H9 (cell line): ENCODE measurements around the gene PARP9. TPM values are rescaled to one million over a fixed set of nuclear protein-coding genes. Genes with fewer than 3 reads are reported as not detected.

Source experiments
- DNase-seq: peaks from one replicate; pipeline ENCODE4 v3.0.0-alpha.2; 2017
- H2AFZ ChIP-seq: one replicate; pipeline ENCODE4 v1.6.1; 2013; ENCODE audit warnings: mild to moderate bottlenecking, low read length, control low read depth, moderate library complexity
- H2AK5ac ChIP-seq: 2 replicates; pipeline ENCODE4 v1.6.1; 2013; ENCODE audit warnings: low read length, control low read depth, mixed read lengths; ENCODE audit not compliant: insufficient read length
- H2BK120ac ChIP-seq: one replicate; pipeline ENCODE4 v1.6.1; 2013; ENCODE audit warnings: low read depth, mild to moderate bottlenecking, low read length, control low read depth, inconsistent platforms; ENCODE audit not compliant: poor library complexity, severe bottlenecking
- H2BK12ac ChIP-seq: 2 replicates; pipeline ENCODE4 v1.6.1; 2013; ENCODE audit warnings: low read length, control low read depth, mixed read lengths, low read depth; ENCODE audit not compliant: insufficient read length
- H2BK15ac ChIP-seq: 2 replicates; pipeline ENCODE4 v1.6.1; 2013; ENCODE audit warnings: low read depth, low read length, control low read depth
- H2BK20ac ChIP-seq: one replicate; pipeline ENCODE4 v1.6.1; 2013; ENCODE audit warnings: low read depth, mild to moderate bottlenecking, low read length, control low read depth, inconsistent platforms; ENCODE audit not compliant: poor library complexity, severe bottlenecking
- H2BK5ac ChIP-seq: 2 replicates; pipeline ENCODE4 v1.6.1; 2013; ENCODE audit warnings: low read length, control low read depth, mixed read lengths; ENCODE audit not compliant: insufficient read length
- H3K14ac ChIP-seq: 2 replicates; pipeline ENCODE4 v1.6.1; 2013; ENCODE audit warnings: low read length, control low read depth; ENCODE audit not compliant: insufficient read depth
- H3K18ac ChIP-seq: 2 replicates; pipeline ENCODE4 v1.6.1; 2013; ENCODE audit warnings: low read depth, mild to moderate bottlenecking, mixed read lengths, low read length, control low read depth; ENCODE audit not compliant: insufficient read length
- H3K23ac ChIP-seq: 2 replicates; pipeline ENCODE4 v1.6.1; 2013; ENCODE audit warnings: low read length, control low read depth, mixed read lengths, low read depth; ENCODE audit not compliant: insufficient read length
- H3K23me2 ChIP-seq: 2 replicates; pipeline ENCODE4 v1.6.1; 2013; ENCODE audit warnings: low read depth, mild to moderate bottlenecking, mixed read lengths, low read length, control low read depth; ENCODE audit not compliant: insufficient read length, poor library complexity, severe bottlenecking
- H3K27ac ChIP-seq: 2 replicates; pipeline ENCODE4 v1.5.1; 2013; ENCODE audit warnings: low read length, control low read depth, mixed read lengths, low read depth; ENCODE audit not compliant: insufficient read length
- H3K27me3 ChIP-seq: 2 replicates; pipeline ENCODE4 v1.6.1; 2013; ENCODE audit warnings: low read length, control low read depth, inconsistent platforms; ENCODE audit not compliant: insufficient read depth
- H3K4ac ChIP-seq: 2 replicates; pipeline ENCODE4 v1.6.1; 2013; ENCODE audit warnings: low read depth, mild to moderate bottlenecking, control low read depth, inconsistent platforms, low read length, moderate library complexity
- H3K4me1 ChIP-seq: 2 replicates; pipeline ENCODE4 v1.6.1; 2013; ENCODE audit warnings: low read length, control low read depth, inconsistent platforms; ENCODE audit not compliant: insufficient read depth
- H3K4me2 ChIP-seq: 2 replicates; pipeline ENCODE4 v1.6.1; 2013; ENCODE audit warnings: low read length, control low read depth, mixed read lengths; ENCODE audit not compliant: insufficient read length, insufficient read depth
- H3K56ac ChIP-seq: 2 replicates; pipeline ENCODE4 v1.6.1; 2013; ENCODE audit warnings: low read depth, mild to moderate bottlenecking, mixed read lengths, low read length, control low read depth; ENCODE audit not compliant: insufficient read length
- H3K79me1 ChIP-seq: 2 replicates; pipeline ENCODE4 v1.6.1; 2013; ENCODE audit warnings: low read depth, mild to moderate bottlenecking, moderate library complexity, low read length, control low read depth, inconsistent platforms; ENCODE audit not compliant: insufficient read depth, poor library complexity, severe bottlenecking
- H3K79me2 ChIP-seq: 2 replicates; pipeline ENCODE4 v1.6.1; 2013; ENCODE audit warnings: low read length, control low read depth, inconsistent platforms; ENCODE audit not compliant: insufficient read depth
- H3K9ac ChIP-seq: 2 replicates; pipeline ENCODE4 v1.6.1; 2013; ENCODE audit warnings: low read length, control low read depth, mixed read lengths; ENCODE audit not compliant: insufficient read length; ENCODE audit errors: extremely low read depth
- H3K9me3 ChIP-seq: one replicate; pipeline ENCODE4 v1.6.1; 2013; ENCODE audit warnings: low read depth, low read length, inconsistent platforms; ENCODE audit not compliant: control insufficient read depth
- H3T11ph ChIP-seq: one replicate; pipeline ENCODE4 v1.6.1; 2013; ENCODE audit warnings: mild to moderate bottlenecking, low read length, control low read depth, inconsistent platforms
- H4K20me1 ChIP-seq: one replicate; pipeline ENCODE4 v1.6.1; 2013; ENCODE audit not compliant: control insufficient read depth, insufficient read length, insufficient read depth
- H4K5ac ChIP-seq: 2 replicates; pipeline ENCODE4 v1.6.1; 2013; ENCODE audit warnings: low read depth, mild to moderate bottlenecking, mixed read lengths, low read length, control low read depth; ENCODE audit not compliant: insufficient read length
- H4K8ac ChIP-seq: replicated peaks from 2 replicates; pipeline ENCODE4 v1.6.1; 2013; ENCODE audit warnings: low read length, control low read depth, mixed read lengths, low read depth; ENCODE audit not compliant: insufficient read length
- H4K91ac ChIP-seq: 2 replicates; pipeline ENCODE4 v1.6.1; 2013; ENCODE audit warnings: low read depth, mild to moderate bottlenecking, moderate library complexity, mixed read lengths, low read length, control low read depth; ENCODE audit not compliant: insufficient read length
- H3K27ac Mint-ChIP-seq, 3 experiments: 2 replicates in 2 of 3; 3 replicates in 1 of 3; pipeline ENCODE4 v1.8.0; 2020 to 2021; ENCODE audit warnings: mixed read lengths in 3 of 3, mild to moderate bottlenecking in 1 of 3, moderate library complexity in 1 of 3
- H3K27me3 Mint-ChIP-seq: 2 replicates; pipeline ENCODE4 v1.8.0; 2021; ENCODE audit warnings: low read depth, mild to moderate bottlenecking, moderate library complexity, mixed read lengths
- H3K36me3 Mint-ChIP-seq, 3 experiments: 2 replicates in 2 of 3; 3 replicates in 1 of 3; pipeline ENCODE4 v1.8.0; 2020 to 2021; ENCODE audit warnings: low read depth in 3 of 3, mixed read lengths in 3 of 3; ENCODE audit not compliant: insufficient read depth in 1 of 3
- H3K4me1 Mint-ChIP-seq, 2 experiments: 2 replicates each; pipeline ENCODE4 v1.8.0; 2020; ENCODE audit warnings: mixed read lengths in 2 of 2
- H3K4me3 Mint-ChIP-seq, 2 experiments: 2 replicates in 1 of 2; 3 replicates in 1 of 2; pipeline ENCODE4 v1.8.0; 2020 to 2021; ENCODE audit warnings: mild to moderate bottlenecking in 2 of 2, mixed read lengths in 2 of 2, moderate library complexity in 1 of 2
- H3K9me3 Mint-ChIP-seq, 2 experiments: 2 replicates in 1 of 2; 3 replicates in 1 of 2; pipeline ENCODE4 v1.8.0; 2020; ENCODE audit warnings: mild to moderate bottlenecking in 2 of 2, mixed read lengths in 2 of 2, moderate library complexity in 1 of 2
- WGBS: extraction: QIAGEN DNeasy Blood & Tissue Kit; methylation state at CpG from one replicate; pipeline ENCODE4 v1.1.7; 2013; ENCODE audit warnings: missing lambda C conversion rate, low lambda C conversion rate, mixed read lengths; ENCODE audit not compliant: insufficient read length; ENCODE audit errors: extremely low coverage; 5-methylcytosine and 5-hydroxymethylcytosine counted together
- total RNA-seq: library from RNA; stranded (reverse); gene quantifications from 2 replicates; pipeline ENCODE4 v1.2.1, GENCODE V29; 2021
- TF ChIP-seq, protein P1 (sequence below): fragments of 200-600 bp; sonication (generic); conservative IDR thresholded peaks from 3 replicates; pipeline ENCODE4 v1.8.0; 2021; ENCODE audit warnings: antibody characterized with exemption, mild to moderate bottlenecking

PARP9 gene
- total RNA-seq, 1 experiment from 2014 or later: 3.4 TPM

DNA sequence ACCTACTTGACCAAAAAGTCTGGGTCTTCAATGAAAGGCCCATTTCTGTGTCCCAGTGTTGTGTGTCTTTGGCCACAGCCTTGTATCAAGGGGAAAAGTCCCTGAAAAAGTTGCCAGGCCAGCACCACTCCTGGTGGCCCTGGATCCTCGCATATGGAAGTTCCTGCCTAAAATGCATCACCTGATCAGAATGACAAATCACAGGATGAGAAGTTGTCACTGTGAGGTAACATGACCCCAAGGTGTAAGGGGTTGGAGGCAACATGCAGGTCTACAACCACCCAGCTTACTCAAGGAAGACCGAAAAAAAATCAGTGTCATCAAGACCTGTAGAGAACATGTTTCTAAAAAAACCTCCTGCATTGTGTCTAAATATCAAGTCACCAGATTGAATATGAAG lies 39.0 kb upstream of the PARP9 start:
- no peak overlapping the region for H3K14ac ChIP-seq
- H2BK12ac ChIP-seq: no peak overlapping the region
- H3K4me1 ChIP-seq: no peaks in the 10 kb centered on the region
- H3K4me2 ChIP-seq: no peak overlapping the region
- no peak overlapping the region for H4K8ac ChIP-seq
- no peaks in the 10 kb centered on the region for H3K27me3 ChIP-seq
- H3K27ac ChIP-seq: no peak overlapping the region
- DNase-seq: no peak
- no peaks in the 10 kb centered on the region for H3K9me3 Mint-ChIP-seq
- no peaks in the 10 kb centered on the region for H3K27me3 Mint-ChIP-seq
- H2BK15ac ChIP-seq: no peak overlapping the region
- H4K91ac ChIP-seq: no peak overlapping the region
- no peak overlapping the region for H3K9ac ChIP-seq
- no peak overlapping the region for H3K4me3 Mint-ChIP-seq
- H3K9me3 ChIP-seq: no peaks in the 10 kb centered on the region
- H2BK5ac ChIP-seq: no peak overlapping the region
- H4K5ac ChIP-seq: no peak overlapping the region
- no peaks in the 10 kb centered on the region; a peak in 1 of 7 replicates for H3K36me3 Mint-ChIP-seq
- WGBS: no CpG with 5 or more reads among the region's 2 CpGs
- H3K56ac ChIP-seq: no peak overlapping the region
- H4K20me1 ChIP-seq: no peaks in the 10 kb centered on the region
- no peak overlapping the region for H3K23ac ChIP-seq
- no peaks in the 10 kb centered on the region for H3K79me1 ChIP-seq
- no peak overlapping the region for H3K18ac ChIP-seq
- H3K79me2 ChIP-seq: no peaks in the 10 kb centered on the region
- no peak overlapping the region for H2AFZ ChIP-seq
- H2BK120ac ChIP-seq: no peak overlapping the region
- TF ChIP-seq, protein P1, sequence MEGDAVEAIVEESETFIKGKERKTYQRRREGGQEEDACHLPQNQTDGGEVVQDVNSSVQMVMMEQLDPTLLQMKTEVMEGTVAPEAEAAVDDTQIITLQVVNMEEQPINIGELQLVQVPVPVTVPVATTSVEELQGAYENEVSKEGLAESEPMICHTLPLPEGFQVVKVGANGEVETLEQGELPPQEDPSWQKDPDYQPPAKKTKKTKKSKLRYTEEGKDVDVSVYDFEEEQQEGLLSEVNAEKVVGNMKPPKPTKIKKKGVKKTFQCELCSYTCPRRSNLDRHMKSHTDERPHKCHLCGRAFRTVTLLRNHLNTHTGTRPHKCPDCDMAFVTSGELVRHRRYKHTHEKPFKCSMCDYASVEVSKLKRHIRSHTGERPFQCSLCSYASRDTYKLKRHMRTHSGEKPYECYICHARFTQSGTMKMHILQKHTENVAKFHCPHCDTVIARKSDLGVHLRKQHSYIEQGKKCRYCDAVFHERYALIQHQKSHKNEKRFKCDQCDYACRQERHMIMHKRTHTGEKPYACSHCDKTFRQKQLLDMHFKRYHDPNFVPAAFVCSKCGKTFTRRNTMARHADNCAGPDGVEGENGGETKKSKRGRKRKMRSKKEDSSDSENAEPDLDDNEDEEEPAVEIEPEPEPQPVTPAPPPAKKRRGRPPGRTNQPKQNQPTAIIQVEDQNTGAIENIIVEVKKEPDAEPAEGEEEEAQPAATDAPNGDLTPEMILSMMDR: no peak
- no peak overlapping the region for H2AK5ac ChIP-seq
- no peak overlapping the region for H3T11ph ChIP-seq
- no peak overlapping the region for H3K4ac ChIP-seq
- H3K4me1 Mint-ChIP-seq: peaks cover 0 to 8% of the 10 kb centered on the region in 2 experiments; a peak in 2 of 4 replicates
- H2BK20ac ChIP-seq: no peak overlapping the region
- H3K27ac Mint-ChIP-seq: no peak overlapping the region; a peak in 1 of 7 replicates
- H3K23me2 ChIP-seq: no peaks in the 10 kb centered on the region
